ENCODE measurements around the gene KIF2A.
"Not testable (repeated sequence)": the region's sequence is repeated elsewhere in the genome, so short reads cannot be mapped to it uniquely, and the experiment has no call there.

DNA sequence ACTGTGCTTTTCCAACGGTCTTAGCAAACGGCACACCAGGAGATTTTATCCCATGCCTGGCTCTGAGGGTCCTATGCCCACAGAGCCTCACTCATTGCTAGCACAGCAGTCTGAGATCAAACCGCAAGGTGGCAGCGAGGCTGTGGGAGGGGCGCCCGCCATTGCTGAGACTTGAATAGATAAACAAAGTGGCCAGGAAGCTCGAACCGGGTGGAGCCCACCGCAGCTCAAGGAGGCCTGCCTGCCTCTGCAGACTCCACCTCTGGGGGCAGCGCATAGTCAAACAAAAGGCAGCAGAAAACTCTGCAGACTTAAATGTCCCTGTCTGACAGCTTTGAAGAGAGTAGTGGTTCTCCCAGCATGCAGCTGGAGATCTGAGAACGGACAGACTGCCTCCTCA lies 14.2 kb upstream of the KIF2A start:
- TF ChIP-seq POLR2AphosphoS5 (IDR thresholded peaks at IDR 0.05; ENCODE audit: low read depth, low read length); TAF1 (IDR thresholded peaks at IDR 0.05; ENCODE audit: low read depth, low read length); POLR2A (IDR thresholded peaks at IDR 0.05; ENCODE audit: low read depth, low read length); PAX5 (IDR thresholded peaks at IDR 0.05; ENCODE audit: insufficient read depth, low read length, severe bottlenecking): not testable (repeated sequence)
